Endothelial cell of umbilical vein (primary cell): Measurements from ENCODE around the gene WDR41. TPM values are rescaled to one million over a fixed set of nuclear protein-coding genes. Genes with fewer than 3 reads are reported as not detected.

Experiments used
- BruUV-seq: library from RNA; stranded (reverse); fragments of 400-500 nt; replicated peaks from 2 replicates; lab custom pipeline; 2021; lab: Mats Ljungman, UMichigan
- CTCF ChIA-PET: fragments of 300-600, 350-600 bp; sonication (Branson Sonifier 250); formaldehyde crosslinking; loops from one replicate; lab custom pipeline; 2021; ENCODE audit warnings: antibody characterized with exemption, inconsistent platforms; lab: Charles Lee
- POLR2A ChIA-PET: fragments of 300-600, 350-600 bp; sonication (Branson Sonifier 250); formaldehyde crosslinking; loops from one replicate; lab custom pipeline; 2021; ENCODE audit warnings: antibody characterized with exemption, inconsistent platforms; lab: Charles Lee
- DNase-seq: peaks from one replicate; pipeline ENCODE4 v3.0.0-alpha.2; 2011; ENCODE audit warnings: low read depth, low spot score
- FAIRE-seq: peaks from 2 replicates; lab custom pipeline; 2011; peaks lifted over from hg19 to GRCh38; lab: Jason Lieb, UNC
- H2AFZ ChIP-seq: 2 replicates; pipeline ENCODE4 v1.6.0; 2012; ENCODE audit warnings: low read depth, low read length, control low read depth, inconsistent platforms
- H3K27ac ChIP-seq: 2 replicates; pipeline ENCODE4 v1.5.1; 2011; ENCODE audit warnings: low read depth, mild to moderate bottlenecking, control low read depth, low read length, moderate library complexity; ENCODE audit not compliant: insufficient read depth
- H3K27me3 ChIP-seq, 2 experiments: 2 replicates each; pipeline versions ENCODE4 v1.6.0 to v1.6.1; 2011; ENCODE audit warnings: low read length in 2 of 2, mixed read lengths in 1 of 2; ENCODE audit not compliant: control insufficient read depth in 2 of 2, insufficient read depth in 2 of 2
- H3K36me3 ChIP-seq, 2 experiments: 2 replicates in 1 of 2; 3 replicates in 1 of 2; pipeline ENCODE4 v1.5.1; 2011; ENCODE audit warnings: low read length in 2 of 2, mild to moderate bottlenecking in 1 of 2, moderate library complexity in 1 of 2; ENCODE audit not compliant: control insufficient read depth in 2 of 2, insufficient read depth in 2 of 2; ENCODE audit errors: extremely low read depth in 1 of 2
- H3K4me1 ChIP-seq: 3 replicates; pipeline ENCODE4 v1.5.1; 2011; ENCODE audit warnings: mild to moderate bottlenecking, low read length; ENCODE audit not compliant: control insufficient read depth, insufficient read depth; ENCODE audit errors: extremely low read depth
- H3K4me2 ChIP-seq: 2 replicates; pipeline ENCODE4 v1.6.1; 2011; ENCODE audit warnings: low read length, control low read depth, mixed read lengths; ENCODE audit not compliant: insufficient read depth
- H3K4me3 ChIP-seq, 3 experiments: fragments of 200-600 bp in 1 of 3; sonication (generic), shearing (Covaris generic) in 1 of 3; replicated peaks in 1 of 3; 2 replicates each; pipeline ENCODE4 v1.5.1; 2011 to 2016; ENCODE audit warnings: control low read depth in 3 of 3, low read length in 3 of 3, mild to moderate bottlenecking in 2 of 3, inconsistent platforms in 1 of 3, low read depth in 1 of 3, moderate library complexity in 1 of 3; ENCODE audit not compliant: insufficient read depth in 1 of 3
- H3K79me2 ChIP-seq: 2 replicates; pipeline ENCODE4 v1.6.0; 2012; ENCODE audit warnings: low read length, inconsistent platforms; ENCODE audit not compliant: control insufficient read depth, insufficient read depth
- H3K9ac ChIP-seq: replicated peaks from 2 replicates; pipeline ENCODE3; 2011; ENCODE audit warnings: low read length, control low read depth; ENCODE audit not compliant: insufficient read depth; ENCODE audit errors: extremely low read depth
- H3K9me1 ChIP-seq: replicated peaks from 3 replicates; pipeline ENCODE4 v1.6.0; 2011; ENCODE audit warnings: mild to moderate bottlenecking, low read length; ENCODE audit not compliant: control insufficient read depth, insufficient read depth; ENCODE audit errors: extremely low read depth
- H3K9me3 ChIP-seq: replicated peaks from 2 replicates; pipeline ENCODE4 v1.5.1; 2012; ENCODE audit warnings: low read length, inconsistent platforms; ENCODE audit not compliant: control insufficient read depth, insufficient read depth
- H4K20me1 ChIP-seq: replicated peaks from 2 replicates; pipeline ENCODE3; 2011; ENCODE audit warnings: mild to moderate bottlenecking, low read length; ENCODE audit not compliant: control insufficient read depth, insufficient read depth; ENCODE audit errors: extremely low read depth
- EZH2 ChIP-seq: IDR thresholded peaks from 2 replicates; pipeline ENCODE4 v1.6.1; 2012; ENCODE audit warnings: borderline replicate concordance, low read depth, mild to moderate bottlenecking, moderate library complexity, low read length, inconsistent platforms; ENCODE audit not compliant: severe bottlenecking
- FOS ChIP-seq: IDR thresholded peaks from 2 replicates; pipeline ENCODE4 v1.6.1; 2011; ENCODE audit warnings: mild to moderate bottlenecking, low read length, moderate library complexity, borderline replicate concordance; ENCODE audit not compliant: insufficient read depth
- GATA2 ChIP-seq: IDR thresholded peaks from 2 replicates; pipeline ENCODE4 v1.7.0; 2011; ENCODE audit warnings: low read depth, mild to moderate bottlenecking, moderate library complexity, mixed read lengths, low read length; ENCODE audit not compliant: insufficient read length, insufficient read depth
- JUN ChIP-seq: IDR thresholded peaks from 2 replicates; pipeline ENCODE4 v1.6.1; 2011; ENCODE audit warnings: borderline replicate concordance, low read depth; ENCODE audit not compliant: insufficient read length, insufficient read depth
- MYC ChIP-seq: IDR thresholded peaks from one replicate; pipeline ENCODE4 v1.6.1; 2011; ENCODE audit warnings: mild to moderate bottlenecking, low read depth, low read length
- POLR2A ChIP-seq: IDR thresholded peaks from 2 replicates; pipeline ENCODE4 v1.6.1; 2012; ENCODE audit warnings: low read depth, mild to moderate bottlenecking, control low read depth, low read length
- POLR2AphosphoS5 ChIP-seq: IDR thresholded peaks from 2 replicates; pipeline ENCODE4 v1.6.1; 2012; ENCODE audit warnings: low read depth, mild to moderate bottlenecking, control low read depth, low read length, moderate library complexity; ENCODE audit not compliant: insufficient read depth
- dilution Hi-C: fragments of 300-500 bp; cut with MboI; formaldehyde crosslinking; loops from one replicate; pipeline ENCODE4 v1.15.0; 2019; ENCODE audit warnings: low sequenced_read_pairs; ENCODE audit not compliant: extremely low pct_ligation_motif_present
- intact Hi-C: fragments of 100-400 bp; cut with micrococcal nuclease; formaldehyde crosslinking; loops from one replicate; pipeline ENCODE4 v1.10.0; 2022
- polyA plus RNA-seq, 4 experiments: library from polyadenylated mRNA; depleted of rRNA in 3 of 4; stranded (reverse) in 3 of 4; unstranded in 1 of 4; fragments of >200 nt; gene quantifications; 2 replicates each; pipeline versions ENCODE4 v1.2.1 to v1.2.3, GENCODE V29; 2011 to 2012; ENCODE audit warnings: missing spikeins in 1 of 4
- total RNA-seq: library from RNA; stranded (reverse); gene quantifications from 2 replicates; pipeline ENCODE4 v1.2.3, GENCODE V29; 2021
- TF ChIP-seq, protein P1 (sequence below): IDR thresholded peaks from 2 replicates; pipeline ENCODE4 v1.6.1; 2011; ENCODE audit not compliant: insufficient read depth, insufficient read length
- TF ChIP-seq, protein P2 (sequence below), 2 donors: IDR thresholded peaks; 1 replicate in 1 of 2; 2 replicates in 1 of 2; pipeline ENCODE4 v1.5.1; 2011; ENCODE audit warnings: low read length in 2 of 2, mild to moderate bottlenecking in 2 of 2, moderate library complexity in 2 of 2, control low read depth in 1 of 2, inconsistent platforms in 1 of 2, low read depth in 1 of 2; ENCODE audit not compliant: insufficient read depth in 1 of 2; ENCODE audit errors: extremely low read depth in 1 of 2

Gene WDR41
- total and polyA plus RNA-seq, 2 donors (not counting 3 experiments of a cell fraction or from before 2014, with no cell fraction given) = 10.2 to 33.6 TPM

DNA sequence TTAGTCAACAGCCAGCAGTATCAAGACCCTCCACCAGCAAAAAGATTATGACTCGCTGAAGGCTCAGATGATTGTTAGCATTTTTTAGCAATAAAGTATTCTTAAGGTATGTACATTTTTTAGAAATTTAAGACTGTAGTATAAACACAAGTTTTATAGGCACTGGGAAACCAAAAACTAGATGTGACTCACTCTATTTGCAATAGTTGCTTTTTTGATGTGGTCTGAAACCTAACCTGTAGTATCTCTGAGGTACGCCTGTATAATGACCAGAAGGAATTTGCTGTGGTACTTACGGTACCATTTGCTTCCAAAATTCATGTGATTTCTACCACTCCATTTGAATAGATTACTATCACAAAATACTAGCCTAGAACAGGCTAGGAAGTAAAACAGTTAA is 60.8 kb downstream of the WDR41 start:
- intact Hi-C loops = no loop called here
- no TSS peak for BruUV-seq
- DNase-seq = no peak

More for the DNA sequence above, 60.8 kb downstream of the WDR41 start:
- H3K27me3 ChIP-seq = no peaks in the 10 kb centered on the region
- H4K20me1 ChIP-seq = no peaks in the 10 kb centered on the region
- dilution Hi-C loops = no loop called here
- no peaks in the 10 kb centered on the region for H3K9me3 ChIP-seq
- TF ChIP-seq POLR2A = no peak
- no peak for TF ChIP-seq JUN
- TF ChIP-seq, protein P1, sequence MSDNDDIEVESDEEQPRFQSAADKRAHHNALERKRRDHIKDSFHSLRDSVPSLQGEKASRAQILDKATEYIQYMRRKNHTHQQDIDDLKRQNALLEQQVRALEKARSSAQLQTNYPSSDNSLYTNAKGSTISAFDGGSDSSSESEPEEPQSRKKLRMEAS = no peak
- TF ChIP-seq GATA2 = no peak
- TF ChIP-seq, protein P2, sequence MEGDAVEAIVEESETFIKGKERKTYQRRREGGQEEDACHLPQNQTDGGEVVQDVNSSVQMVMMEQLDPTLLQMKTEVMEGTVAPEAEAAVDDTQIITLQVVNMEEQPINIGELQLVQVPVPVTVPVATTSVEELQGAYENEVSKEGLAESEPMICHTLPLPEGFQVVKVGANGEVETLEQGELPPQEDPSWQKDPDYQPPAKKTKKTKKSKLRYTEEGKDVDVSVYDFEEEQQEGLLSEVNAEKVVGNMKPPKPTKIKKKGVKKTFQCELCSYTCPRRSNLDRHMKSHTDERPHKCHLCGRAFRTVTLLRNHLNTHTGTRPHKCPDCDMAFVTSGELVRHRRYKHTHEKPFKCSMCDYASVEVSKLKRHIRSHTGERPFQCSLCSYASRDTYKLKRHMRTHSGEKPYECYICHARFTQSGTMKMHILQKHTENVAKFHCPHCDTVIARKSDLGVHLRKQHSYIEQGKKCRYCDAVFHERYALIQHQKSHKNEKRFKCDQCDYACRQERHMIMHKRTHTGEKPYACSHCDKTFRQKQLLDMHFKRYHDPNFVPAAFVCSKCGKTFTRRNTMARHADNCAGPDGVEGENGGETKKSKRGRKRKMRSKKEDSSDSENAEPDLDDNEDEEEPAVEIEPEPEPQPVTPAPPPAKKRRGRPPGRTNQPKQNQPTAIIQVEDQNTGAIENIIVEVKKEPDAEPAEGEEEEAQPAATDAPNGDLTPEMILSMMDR (IDR thresholded peaks at IDR 0.05; ENCODE audit: extremely low read depth in 1 of 2, insufficient read depth in 1 of 2, low read depth in 1 of 2, low read length in 2 of 2) = no peak
- no peak for TF ChIP-seq POLR2AphosphoS5
- TF ChIP-seq MYC = no peak
- TF ChIP-seq FOS = no peak
- no peak for TF ChIP-seq EZH2
- H3K4me3 ChIP-seq = no peak overlapping the region
- no peaks in the 10 kb centered on the region for H3K79me2 ChIP-seq
- H3K27ac ChIP-seq = no peak overlapping the region
- CTCF ChIA-PET = no interaction called here
- H3K4me2 ChIP-seq = no peak overlapping the region
- H3K4me1 ChIP-seq = no peaks in the 10 kb centered on the region
- POLR2A ChIA-PET = no interaction called here
- FAIRE-seq = no peak
- H3K36me3 ChIP-seq = no peaks in the 10 kb centered on the region
- H3K9ac ChIP-seq = no peak overlapping the region
- H3K9me1 ChIP-seq = no peaks in the 10 kb centered on the region
- H2AFZ ChIP-seq = no peak overlapping the region
